HUES6 (cell line): Measurements from ENCODE around the gene DUS2.
"Not testable (repeated sequence)": the region's sequence is repeated elsewhere in the genome, so short reads cannot be mapped to it uniquely, and the experiment has no call there.

Source experiments
- H3K27ac ChIP-seq: 2 replicates; pipeline ENCODE4 v1.7.0; 2013; ENCODE audit warnings: low read depth, mild to moderate bottlenecking, low read length, inconsistent platforms
- H3K27me3 ChIP-seq: 2 replicates; pipeline ENCODE4 v1.6.1; 2013; ENCODE audit warnings: low read length; ENCODE audit not compliant: control insufficient read depth, insufficient read depth
- H3K36me3 ChIP-seq: 2 replicates; pipeline ENCODE4 v1.6.1; 2013; ENCODE audit warnings: low read length; ENCODE audit not compliant: control insufficient read depth, insufficient read depth
- H3K4me1 ChIP-seq: 2 replicates; pipeline ENCODE4 v1.6.1; 2013; ENCODE audit warnings: low read length; ENCODE audit not compliant: control insufficient read depth, insufficient read depth
- H3K4me3 ChIP-seq: 2 replicates; pipeline ENCODE4 v1.5.1; 2013; ENCODE audit warnings: low read depth, low read length
- H3K9ac ChIP-seq: one replicate; pipeline ENCODE4 v1.6.1; 2013; ENCODE audit warnings: mild to moderate bottlenecking, low read length
- H3K9me3 ChIP-seq: 2 replicates; pipeline ENCODE4 v1.6.1; 2013; ENCODE audit warnings: low read depth, low read length; ENCODE audit not compliant: control insufficient read depth, insufficient read depth

DUS2 gene

DNA sequence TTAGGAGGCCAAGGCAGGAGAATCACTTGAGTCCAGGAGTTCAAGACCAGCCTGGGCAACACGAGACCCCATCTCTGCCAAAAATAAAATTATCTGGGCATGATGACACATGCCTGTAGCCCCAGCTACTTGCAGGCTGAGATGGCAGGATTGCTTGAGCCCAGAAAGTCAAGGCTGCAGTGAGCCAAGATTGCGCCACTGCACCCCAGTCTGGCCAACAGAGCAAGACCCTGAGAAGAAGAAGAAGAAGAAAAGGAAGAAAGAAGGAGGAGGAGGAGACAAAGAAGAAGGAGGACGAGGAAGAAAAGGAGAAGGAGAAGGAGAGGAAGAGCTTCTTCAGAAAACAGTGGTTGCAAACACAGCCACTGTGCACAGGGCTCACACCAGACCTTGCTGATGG lies 34.4 kb upstream of the DUS2 start:
- H3K4me1 ChIP-seq: peaks cover 3% of the 10 kb centered on the region; the same call in 1 of the 2 replicates
- no peak overlapping the region for H3K27ac ChIP-seq
- H3K36me3 ChIP-seq: no peaks in the 10 kb centered on the region
- H3K9ac ChIP-seq: no peak overlapping the region
- no peak overlapping the region for H3K4me3 ChIP-seq
- peaks cover 11% of the 10 kb centered on the region for H3K27me3 ChIP-seq
- no peaks in the 10 kb centered on the region for H3K9me3 ChIP-seq

DNA sequence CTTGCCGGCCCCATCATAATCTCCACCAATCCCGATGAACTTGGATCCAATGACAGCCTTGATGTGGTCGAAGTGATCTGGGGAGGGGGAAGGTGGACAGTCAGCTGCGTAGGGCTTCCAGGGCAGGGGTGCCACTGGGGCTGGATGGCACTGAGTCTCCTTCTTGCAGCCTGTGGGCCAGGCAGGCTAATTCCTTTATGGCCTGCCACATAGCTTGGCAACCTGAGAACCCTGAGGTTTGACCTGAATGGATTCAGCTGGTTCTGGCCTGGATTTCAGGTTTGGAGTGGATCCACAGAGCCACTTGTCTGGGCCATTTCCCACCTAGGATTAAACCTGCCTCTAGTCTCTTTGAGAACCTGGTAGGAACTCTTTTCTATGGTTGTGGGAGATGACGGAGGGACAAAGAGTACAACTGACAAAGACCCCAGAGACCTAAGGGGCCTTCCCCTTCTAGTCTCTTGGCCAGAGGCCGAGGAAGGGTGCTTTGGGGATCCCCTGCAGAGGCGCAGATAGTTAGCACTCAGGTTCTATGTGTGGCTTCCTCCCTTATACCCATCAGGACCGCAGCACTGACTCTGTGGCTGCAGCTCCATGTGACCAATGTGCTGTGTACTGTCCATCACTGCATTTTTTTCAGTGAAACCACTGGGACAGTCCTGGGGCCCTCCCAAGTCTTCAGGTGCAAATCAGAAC lies 33.6 kb upstream of the DUS2 start:
- peaks cover 11% of the 10 kb centered on the region for H3K27me3 ChIP-seq
- H3K36me3 ChIP-seq: no peaks in the 10 kb centered on the region
- H3K27ac ChIP-seq: no peak overlapping the region
- no peak overlapping the region for H3K4me3 ChIP-seq
- no peaks in the 10 kb centered on the region for H3K9me3 ChIP-seq
- H3K9ac ChIP-seq: no peak overlapping the region
- H3K4me1 ChIP-seq: 0 out of 2 replicates have a peak, but pooled peaks cover 3% of the 10 kb centered on the region

DNA sequence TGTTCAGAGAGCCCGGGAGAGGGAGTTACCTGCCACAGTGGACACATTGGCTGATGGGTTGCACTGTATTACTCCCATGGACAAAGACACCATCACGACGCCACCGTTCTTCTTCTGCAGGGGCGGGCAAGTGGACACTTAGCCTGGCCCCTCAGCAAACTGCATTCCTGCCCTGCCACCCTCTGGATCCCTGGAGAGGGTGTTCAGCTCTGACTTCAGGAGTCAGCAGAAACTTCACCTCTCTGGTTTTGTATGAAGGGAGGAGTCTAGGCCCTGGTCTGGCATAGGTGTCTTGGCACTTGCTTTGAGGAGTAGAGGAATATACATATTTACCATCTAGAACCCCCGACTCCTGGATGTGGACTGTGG lies 33.1 kb upstream of the DUS2 start:
- no peak overlapping the region for H3K9ac ChIP-seq
- H3K9me3 ChIP-seq: no peaks in the 10 kb centered on the region
- H3K27me3 ChIP-seq: peaks cover 11% of the 10 kb centered on the region

DNA sequence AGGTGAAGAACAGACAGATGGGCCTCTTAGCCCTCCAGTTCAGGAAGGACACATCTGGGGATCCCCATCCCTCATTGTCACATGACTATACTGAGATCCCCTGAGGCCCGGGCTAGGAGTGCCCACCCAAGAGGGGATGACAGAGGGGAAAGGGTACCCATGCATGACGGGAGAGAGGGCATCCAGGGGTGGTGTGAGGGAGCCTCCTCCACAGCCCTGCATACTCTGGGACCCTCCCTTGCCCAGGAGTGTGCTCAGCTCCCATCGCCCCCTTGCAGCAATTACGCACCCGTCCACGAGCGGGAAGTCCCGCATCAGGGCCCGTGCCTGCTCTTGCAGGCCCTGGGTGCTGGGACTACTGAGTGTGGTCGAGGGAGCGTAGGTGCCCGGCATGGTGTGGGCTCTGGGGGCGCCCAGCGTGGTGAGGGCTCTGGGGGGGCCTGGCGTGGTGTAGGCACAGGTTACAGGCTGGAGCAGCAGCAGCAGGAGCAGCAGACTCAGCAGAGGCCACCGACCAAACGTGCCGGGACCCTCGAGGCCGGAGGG lies 30.4 kb upstream of the DUS2 start:
- Histone ChIP-seq H3K27ac (no peak overlapping the region), H3K36me3 (no peaks in the 10 kb centered on the region), H3K4me3 (no peak overlapping the region), H3K4me1 (0 out of 2 replicates have a peak, but pooled peaks cover 3% of the 10 kb centered on the region), H3K9ac (no peak overlapping the region), H3K9me3 (no peaks in the 10 kb centered on the region), H3K27me3 (peaks cover 11% of the 10 kb centered on the region)

More for the DNA sequence above, 33.1 kb upstream of the DUS2 start:
- Histone ChIP-seq H3K4me1 (0 out of 2 replicates have a peak, but pooled peaks cover 3% of the 10 kb centered on the region), H3K36me3 (no peaks in the 10 kb centered on the region), H3K4me3 (no peak overlapping the region), H3K27ac (no peak overlapping the region)

DNA sequence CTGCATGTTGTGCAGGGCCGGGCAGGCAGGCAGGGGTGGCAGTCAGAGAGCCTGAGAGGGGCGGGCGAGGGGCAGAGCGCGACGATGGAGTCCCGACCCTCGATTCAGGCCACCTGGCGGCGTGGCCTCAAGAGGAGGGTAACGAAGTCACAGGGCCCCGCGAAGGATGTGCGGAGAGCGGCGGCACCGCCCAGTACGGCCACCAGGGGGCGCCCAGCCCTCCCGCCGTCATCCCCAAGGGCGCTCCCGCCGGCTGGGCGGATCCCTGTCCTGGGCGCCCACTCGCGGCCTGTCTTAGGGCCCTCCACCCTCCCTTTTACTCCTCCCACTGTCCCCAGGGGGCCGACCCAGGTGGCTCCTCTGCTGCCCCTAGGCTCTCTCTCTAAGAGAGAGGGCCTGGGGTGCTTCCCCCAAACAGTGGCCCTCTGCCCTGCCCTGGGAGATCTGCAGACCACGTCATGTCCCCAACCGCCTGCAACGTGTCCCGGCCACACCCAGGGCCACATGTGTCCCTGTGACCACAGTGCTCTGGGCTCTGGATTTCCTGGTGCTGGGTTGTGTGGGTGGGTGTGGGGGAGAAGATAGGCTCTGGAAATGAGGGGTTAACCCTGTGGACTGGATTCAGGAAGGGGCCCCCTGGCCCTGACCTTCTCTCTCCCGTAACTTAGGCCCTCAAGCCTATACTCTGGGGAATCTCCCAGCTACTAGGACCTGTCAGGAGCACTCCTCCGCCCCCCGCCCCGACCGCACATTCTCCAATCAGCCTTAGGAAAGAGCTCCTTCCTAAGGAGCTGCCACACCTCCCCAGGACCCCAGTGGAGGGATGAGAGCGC lies 29.7 kb upstream of the DUS2 start:
- H3K27ac ChIP-seq: no peak overlapping the region
- H3K27me3 ChIP-seq: peaks cover 11% of the 10 kb centered on the region
- H3K4me3 ChIP-seq: no peak overlapping the region
- no peaks in the 10 kb centered on the region for H3K36me3 ChIP-seq
- 0 out of 2 replicates have a peak, but pooled peaks cover 3% of the 10 kb centered on the region for H3K4me1 ChIP-seq
- no peak overlapping the region for H3K9ac ChIP-seq
- H3K9me3 ChIP-seq: no peaks in the 10 kb centered on the region

- peaks cover 11% of the 10 kb centered on the region for H3K27me3 ChIP-seq
- H3K9ac ChIP-seq, H3K9me3 ChIP-seq, H3K36me3 ChIP-seq, H3K4me3 ChIP-seq, H3K4me1 ChIP-seq, H3K27ac ChIP-seq: not testable (repeated sequence)
Observed at GRCh38 chr16:67994040-67994408, 29.1 kb upstream of the DUS2 start.

GRCh38 chr16:67995423-67995822 lies 27.7 kb upstream of the DUS2 start:
- 0 out of 2 replicates have a peak, but pooled peaks cover 3% of the 10 kb centered on the region for H3K4me1 ChIP-seq
- no peak overlapping the region for H3K27ac ChIP-seq
- H3K9ac ChIP-seq: no peak overlapping the region
- no peak overlapping the region for H3K4me3 ChIP-seq
- H3K36me3 ChIP-seq: no peaks in the 10 kb centered on the region
- H3K27me3 ChIP-seq: peaks cover 11% of the 10 kb centered on the region
- no peaks in the 10 kb centered on the region for H3K9me3 ChIP-seq

DNA sequence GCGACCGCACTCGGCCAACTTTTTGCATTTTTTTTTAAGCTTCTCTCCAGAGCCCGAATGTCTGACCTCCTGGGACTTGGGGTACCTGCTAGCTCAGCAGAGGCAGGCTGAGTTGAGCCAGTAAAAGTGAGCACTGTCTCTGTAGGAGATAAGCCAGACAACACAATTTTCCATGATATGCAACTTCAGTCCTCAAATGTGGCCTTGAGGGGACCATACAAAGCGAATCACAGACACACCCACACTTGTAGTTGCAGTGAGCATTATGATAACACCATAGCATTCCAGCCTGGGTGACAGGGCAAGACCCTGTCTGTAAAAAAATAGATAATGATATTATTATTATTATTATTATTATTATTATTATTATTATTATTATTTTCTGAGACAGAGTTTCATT lies 26.4 kb upstream of the DUS2 start:
- H3K36me3 ChIP-seq: no peaks in the 10 kb centered on the region
- H3K4me1 ChIP-seq: 0 out of 2 replicates have a peak, but pooled peaks cover 3% of the 10 kb centered on the region
- H3K4me3 ChIP-seq: no peak overlapping the region
- no peak overlapping the region for H3K27ac ChIP-seq
- H3K9me3 ChIP-seq: no peaks in the 10 kb centered on the region
- H3K27me3 ChIP-seq: peaks cover 11% of the 10 kb centered on the region
- H3K9ac ChIP-seq: no peak overlapping the region

- not testable (repeated sequence) for H3K27ac ChIP-seq, H3K9ac ChIP-seq, H3K9me3 ChIP-seq, H3K4me1 ChIP-seq, H3K27me3 ChIP-seq, H3K36me3 ChIP-seq, H3K4me3 ChIP-seq
Observed at GRCh38 chr16:67998231-67998778, 24.8 kb upstream of the DUS2 start.

DNA sequence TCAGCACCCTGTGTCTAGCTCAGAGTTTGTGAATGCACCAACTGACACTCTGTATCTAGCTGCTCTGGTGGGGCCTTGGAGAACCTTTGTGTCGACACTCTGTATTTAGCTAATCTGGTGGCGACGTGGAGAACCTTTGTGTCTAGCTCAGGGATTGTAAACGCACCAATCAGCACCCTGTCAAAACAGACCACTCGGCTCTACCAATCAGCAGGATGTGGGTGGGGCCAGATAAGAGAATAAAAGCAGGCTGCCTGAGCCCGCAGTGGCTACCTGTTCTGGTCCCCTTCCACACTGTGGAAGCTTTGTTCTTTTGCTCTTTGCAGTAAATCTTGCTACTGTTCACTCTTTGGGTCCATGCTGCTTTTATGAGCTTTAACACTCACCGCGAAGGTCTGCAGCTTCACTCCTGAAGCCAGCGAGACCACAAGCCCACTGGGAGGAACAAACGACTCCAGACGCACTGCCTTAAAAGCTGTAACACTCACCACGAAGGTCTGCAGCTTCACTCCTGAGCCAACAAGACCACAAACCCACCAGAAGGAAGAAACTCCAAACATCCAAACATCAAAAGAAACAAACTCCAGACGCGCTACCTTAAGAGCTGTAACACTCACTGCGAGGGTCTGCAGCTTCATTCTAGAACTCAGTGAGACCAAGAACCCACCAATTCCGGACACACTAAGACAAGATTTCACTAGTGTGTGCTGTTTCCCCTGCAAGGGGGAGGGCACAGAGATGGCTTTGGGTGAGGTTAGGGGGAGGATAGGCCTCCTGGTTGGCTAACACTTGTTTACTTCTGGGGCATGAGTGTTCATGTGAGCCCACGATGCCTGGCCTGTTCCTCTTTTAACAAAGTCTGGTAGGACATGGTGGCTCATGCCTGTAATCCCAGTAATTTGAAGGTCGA lies 24.1 kb upstream of the DUS2 start, which contains the start of gene DPEP2:
TSS of gene DPEP2 (minus strand) at position 706 of the 910 bp plus-strand sequence. CDS start 6,272 bp downstream, outside the sequence.
- H3K4me1 ChIP-seq, H3K27me3 ChIP-seq, H3K9ac ChIP-seq, H3K36me3 ChIP-seq, H3K27ac ChIP-seq, H3K4me3 ChIP-seq, H3K9me3 ChIP-seq: not testable (repeated sequence)
